Tibial nerve (tissue), 3 donors: Measurements from ENCODE around the gene ZNF639.
"Not testable (repeated sequence)": the region's sequence is repeated elsewhere in the genome, so short reads cannot be mapped to it uniquely, and the experiment has no call there.

Source experiments
- CTCF ChIP-seq, 5 experiments: fragments of 200-600 bp in 3 of 5; fragments of 450-650 bp in 2 of 5; sonication (generic) in 3 of 5; IDR thresholded peaks; one replicate each; pipeline ENCODE4 v1.5.1; 2016 to 2019; ENCODE audit warnings: antibody characterized with exemption in 5 of 5, mild to moderate bottlenecking in 3 of 5, moderate library complexity in 2 of 5
- POLR2A ChIP-seq, 2 donors: fragments of 450-650 bp; IDR thresholded peaks; one replicate each; pipeline ENCODE4 v1.6.1; 2017; ENCODE audit warnings: antibody characterized with exemption in 2 of 2, mild to moderate bottlenecking in 2 of 2, moderate library complexity in 2 of 2

- not testable (repeated sequence) for TF ChIP-seq CTCF, POLR2A (IDR thresholded peaks at IDR 0.05)
These were observed 48.4 kb upstream of the ZNF639 start for GRCh38 chr3:179274434-179274833.
